Pulmonary artery endothelial cell (primary cell): ENCODE data around the gene ITPK1. TPM values are rescaled to one million over a fixed set of nuclear protein-coding genes. Genes with fewer than 3 reads are reported as not detected.

Experiments used
- DNase-seq: peaks from one replicate; pipeline ENCODE4 v3.0.0-alpha.2; 2011; ENCODE audit warnings: low read depth, low spot score
- total RNA-seq: library from RNA; depleted of rRNA; stranded (reverse); fragments of >200 nt; gene quantifications from 2 replicates; pipeline ENCODE4 v1.2.3, GENCODE V29; 2014

ITPK1 gene
- total RNA-seq, 1 donor from 2014 or later: 28.1 TPM

DNA sequence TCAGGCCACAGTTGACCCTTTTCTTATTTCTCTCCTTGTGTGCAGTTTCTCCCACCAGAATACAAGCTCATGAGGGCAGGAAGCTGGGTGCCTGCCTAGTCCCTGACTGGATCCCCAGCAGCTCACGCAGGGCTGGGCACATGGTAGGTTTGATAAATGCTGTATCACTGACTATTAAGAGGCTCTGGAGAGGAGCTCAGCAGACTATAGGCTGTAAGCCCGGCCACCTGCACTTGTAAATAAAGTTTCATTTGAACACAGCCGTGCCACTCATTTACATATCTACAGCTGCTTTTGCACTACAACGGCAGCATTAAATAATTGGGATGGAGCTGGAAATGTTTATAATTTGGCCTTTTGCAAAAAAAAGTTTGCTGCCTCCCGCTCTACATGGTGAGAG lies 160.8 kb downstream of the ITPK1 start:
- DNase-seq: no peak

DNA sequence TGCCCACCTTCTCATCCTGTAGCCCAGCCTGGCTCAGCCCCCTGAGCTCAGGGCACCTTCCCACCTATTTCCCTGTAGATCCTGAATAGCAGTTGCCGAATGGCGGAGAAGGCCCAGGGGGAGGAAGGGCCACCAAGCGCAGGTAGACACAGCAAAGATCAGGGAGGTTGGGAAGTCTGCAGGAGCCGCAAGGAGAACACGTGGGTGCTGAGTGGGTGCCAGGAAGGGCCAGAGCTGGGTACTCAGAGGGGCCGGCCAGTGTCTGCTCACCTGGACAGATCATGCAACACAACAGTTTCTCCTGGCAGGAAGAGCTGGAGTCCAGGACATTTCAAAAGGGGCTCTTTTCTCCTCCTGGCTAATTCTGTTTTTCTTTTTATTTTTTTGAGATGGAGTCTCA lies 162.2 kb downstream of the ITPK1 start:
- no peak for DNase-seq

DNA sequence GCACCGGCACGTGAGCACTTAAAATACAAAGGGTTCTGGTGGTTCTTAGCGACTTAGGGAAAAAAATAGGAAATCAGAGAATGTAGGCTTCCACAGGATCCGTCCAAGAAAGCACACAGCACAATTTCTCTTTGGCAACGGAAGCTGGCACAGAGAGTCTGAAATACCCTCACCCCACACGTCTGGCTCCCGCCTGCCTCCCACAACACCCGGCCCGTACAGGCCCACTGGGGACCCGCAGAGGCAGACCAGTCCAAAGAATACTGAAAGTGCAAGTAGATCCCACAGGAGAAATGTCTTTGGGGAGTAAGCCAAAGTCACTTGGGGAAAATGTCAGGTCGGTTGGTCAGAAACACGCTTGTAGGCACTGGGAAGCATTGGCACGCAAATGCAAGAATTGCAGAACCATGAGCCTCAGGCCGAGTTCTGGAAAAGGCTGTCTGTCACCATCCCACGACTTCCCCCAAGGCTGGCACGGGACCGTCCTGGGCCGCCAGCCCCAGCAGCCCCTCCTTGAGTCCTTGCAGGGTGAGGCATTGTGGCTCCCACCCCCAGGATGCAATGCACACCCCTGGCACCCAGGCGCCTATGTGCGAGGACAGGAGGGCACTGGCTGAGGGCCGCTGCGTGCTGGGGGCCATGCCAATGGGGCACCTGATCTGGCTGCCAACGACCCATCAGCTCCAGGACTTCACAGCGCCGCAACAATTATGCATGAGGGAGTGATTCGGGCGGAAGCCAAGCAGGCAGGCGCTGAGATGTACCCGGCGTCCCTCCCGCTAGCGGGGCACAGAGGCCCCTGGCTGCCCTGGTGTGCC lies 163.0 kb downstream of the ITPK1 start:
- no peak for DNase-seq

DNA sequence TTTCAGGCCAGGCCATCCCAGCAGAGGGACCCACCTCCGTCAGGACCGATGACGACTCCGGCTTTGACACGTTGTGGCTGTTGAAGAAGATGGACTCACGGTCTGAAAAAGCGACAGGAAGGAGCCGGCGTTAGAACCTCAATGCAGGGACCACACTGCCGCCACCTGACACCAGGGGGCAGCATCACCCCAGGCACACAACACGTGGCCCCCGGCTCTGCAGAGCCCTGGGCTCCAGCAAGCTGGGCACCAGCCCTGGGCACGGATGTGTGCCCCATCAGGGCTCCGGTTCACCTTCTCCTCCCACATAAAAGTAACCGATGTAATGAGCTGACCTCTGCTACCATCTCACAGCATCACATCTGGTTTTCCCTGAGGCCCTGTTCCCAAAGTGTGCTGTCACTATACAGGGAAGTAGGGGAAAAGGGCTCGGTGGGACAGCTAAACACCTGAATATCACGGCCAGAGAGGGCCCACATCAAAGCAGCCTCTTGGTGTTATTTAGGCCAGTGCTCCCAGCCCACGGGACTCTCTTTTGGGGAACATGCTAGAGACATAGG lies 163.7 kb downstream of the ITPK1 start:
- DNase-seq: peak; percentile 19

- no peak for DNase-seq
Measured at GRCh38 chr14:92951261-92951660, 164.5 kb downstream of the ITPK1 start.

DNA sequence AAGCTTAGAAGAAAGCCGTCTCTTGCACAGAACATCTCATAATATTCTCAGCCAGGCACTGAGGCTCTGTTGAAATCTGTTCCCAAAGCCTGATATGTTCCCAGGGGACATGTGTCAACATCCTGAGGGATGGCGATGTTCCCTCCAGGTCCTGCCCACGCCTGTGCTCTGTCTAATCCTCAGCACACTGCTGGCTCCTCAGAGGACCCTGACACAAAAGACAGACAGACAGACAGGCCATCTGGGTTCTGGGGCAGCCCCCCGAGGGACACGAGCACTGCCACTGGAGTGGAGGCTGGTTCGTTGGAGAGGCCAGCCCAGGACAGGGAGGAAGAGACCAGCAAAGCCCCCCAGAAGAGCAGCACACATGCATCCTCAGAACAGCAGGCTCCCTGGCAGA lies 165.0 kb downstream of the ITPK1 start:
- DNase-seq: no peak

GRCh38 chr14:92950193-92950540 lies 165.6 kb downstream of the ITPK1 start:
- DNase-seq: no peak

DNA sequence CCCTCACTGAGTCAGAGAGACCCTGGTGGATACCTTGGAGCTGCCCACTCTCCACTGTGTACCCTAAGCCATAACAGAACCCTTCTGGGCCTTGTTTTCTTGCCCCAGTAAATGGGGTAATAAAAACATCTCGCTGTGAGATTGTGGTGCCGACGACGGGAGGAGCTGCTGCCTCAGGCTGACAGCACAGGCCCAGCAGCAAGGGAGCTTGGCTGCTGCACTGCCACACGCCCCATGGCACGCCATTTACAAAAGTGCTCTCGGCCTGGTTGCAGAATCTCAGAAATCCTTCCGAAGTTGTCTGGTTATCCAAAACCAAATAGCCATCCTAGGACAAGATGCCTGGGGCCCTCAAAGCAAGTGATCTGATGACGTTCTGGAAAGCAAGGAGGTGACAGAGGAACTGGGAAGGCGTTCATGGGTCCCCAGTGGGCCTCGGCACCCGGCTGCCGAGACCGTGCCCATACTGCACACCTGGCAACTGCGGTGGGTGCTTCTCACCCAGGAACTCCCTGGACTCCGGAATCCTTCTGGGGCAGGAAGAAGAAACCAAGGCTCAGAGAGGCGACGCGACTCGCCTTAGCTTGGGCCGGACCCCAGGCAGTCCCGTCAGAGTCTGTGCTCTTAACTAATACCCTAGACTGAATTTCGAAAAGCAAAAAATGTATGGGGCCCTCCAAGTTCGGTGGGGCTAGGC lies 166.1 kb downstream of the ITPK1 start:
- DNase-seq: no peak

- DNase-seq: no peak
Measured at GRCh38 chr14:92948647-92949046, 167.1 kb downstream of the ITPK1 start.

GRCh38 chr14:92946847-92947545 lies 168.7 kb downstream of the ITPK1 start:
- DNase-seq: no peak

GRCh38 chr14:92945959-92946846 lies 169.5 kb downstream of the ITPK1 start:
- DNase-seq: peak; percentile 33

- no peak for DNase-seq
Measured at GRCh38 chr14:92945544-92945943, 170.2 kb downstream of the ITPK1 start.

DNA sequence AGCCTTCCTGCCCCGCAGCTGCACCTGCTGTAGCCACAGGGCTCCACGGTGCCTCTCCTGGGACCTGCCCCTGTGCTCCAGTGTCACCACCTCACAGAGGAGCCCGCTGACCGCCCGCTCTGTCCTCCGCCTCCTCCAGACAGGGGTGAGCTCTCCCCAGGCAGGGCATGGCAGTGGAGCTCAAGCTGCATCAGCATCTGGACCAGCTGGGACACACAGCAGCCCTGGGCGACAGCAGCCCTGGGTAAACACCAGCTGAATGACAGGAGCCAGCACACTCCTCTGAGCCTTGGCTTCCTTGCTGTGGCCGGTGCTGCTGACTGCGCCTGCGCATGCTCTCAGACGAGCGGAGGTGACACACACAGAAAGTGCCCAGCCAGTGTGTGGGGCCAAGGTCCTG lies 170.7 kb downstream of the ITPK1 start:
- no peak for DNase-seq

DNA sequence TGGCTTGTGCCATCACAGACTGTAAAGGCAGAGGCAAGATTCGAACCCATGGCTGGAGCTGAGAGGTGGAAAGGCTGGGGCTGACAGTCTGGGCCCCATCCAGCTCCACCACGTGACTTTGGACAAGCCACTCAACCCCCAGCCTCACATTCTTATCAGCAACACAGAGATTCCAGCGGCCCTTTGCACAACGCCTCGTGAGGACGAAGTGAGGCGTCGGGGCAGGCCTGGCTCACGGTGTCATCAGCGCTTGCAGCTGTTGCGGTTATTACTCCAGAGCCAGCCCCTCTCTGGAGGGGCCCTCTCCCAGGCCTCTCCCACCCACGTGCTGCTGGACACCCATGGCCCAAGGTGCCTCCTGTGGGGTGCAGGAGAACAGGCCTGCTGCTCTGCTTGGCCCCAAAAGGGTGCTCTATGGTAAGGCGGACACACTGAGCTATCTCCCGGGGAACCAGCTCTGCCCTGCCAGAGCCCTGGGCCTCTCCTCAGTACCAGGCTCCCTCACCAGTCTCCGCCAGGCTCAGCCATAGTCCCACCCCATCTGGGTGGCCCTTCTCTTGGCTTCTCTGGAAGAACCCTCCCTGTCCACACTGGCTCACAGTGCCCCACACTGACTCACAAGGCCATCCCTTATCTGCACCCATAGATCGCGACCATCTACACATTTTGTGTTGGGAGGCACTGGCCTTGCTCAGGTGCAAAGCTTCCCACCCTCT lies 171.7 kb downstream of the ITPK1 start:
- DNase-seq: no peak

DNA sequence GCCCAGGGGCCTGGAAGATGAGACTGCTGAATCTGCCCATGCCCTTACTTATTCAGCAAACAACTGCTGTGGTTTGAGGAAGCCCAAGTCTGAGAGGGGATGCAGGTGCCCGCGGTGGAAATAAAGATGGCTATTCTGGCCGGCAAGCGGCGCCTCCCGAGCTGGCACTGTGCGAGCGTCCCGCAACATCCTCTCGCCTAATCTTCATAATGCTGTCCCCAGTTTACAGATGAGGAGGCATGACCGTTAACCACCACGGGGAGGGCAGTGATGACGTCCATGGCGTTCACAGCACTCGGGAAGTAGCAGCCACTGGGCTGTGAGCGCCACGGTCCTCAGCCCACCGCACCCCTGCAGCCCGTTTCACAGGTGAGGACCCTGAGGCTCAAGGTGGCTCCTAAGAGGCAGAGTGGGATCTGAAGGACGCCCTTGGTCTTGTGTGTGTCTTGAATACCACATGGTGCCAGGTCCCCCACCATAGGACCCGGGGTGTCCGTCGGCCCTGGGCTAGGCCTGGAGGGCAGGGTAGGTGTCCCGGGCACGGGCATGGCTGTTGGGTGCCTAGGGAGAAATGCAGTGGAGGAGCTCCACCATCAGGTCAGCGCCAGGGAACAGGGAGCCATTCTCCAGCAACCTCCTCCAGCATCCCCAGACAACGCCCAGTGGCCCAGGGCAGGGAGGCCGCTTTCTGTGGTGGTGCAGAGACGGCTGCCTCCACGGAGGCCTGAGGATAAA lies 172.6 kb downstream of the ITPK1 start:
- DNase-seq: no peak

DNA sequence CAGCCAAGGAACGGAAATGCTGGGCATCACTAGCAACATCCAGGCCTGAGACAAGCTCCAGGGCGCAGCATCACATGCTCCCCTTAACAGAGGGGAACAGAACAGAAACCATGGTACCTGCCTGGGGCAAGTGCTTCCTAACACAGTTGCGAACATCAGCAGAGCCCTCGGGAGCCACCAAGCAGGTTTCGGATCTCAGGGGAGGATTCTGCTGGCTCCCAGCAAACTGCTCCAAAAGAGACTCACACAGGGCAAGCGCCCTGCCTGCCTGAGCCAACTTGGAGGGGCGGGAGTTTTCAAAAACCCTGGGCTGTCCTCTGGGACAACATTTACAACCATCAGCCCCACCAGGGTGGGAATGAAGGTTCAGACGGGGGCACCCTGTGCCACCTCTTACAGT lies 173.1 kb downstream of the ITPK1 start:
- no peak for DNase-seq

GRCh38 chr14:92942136-92942535 lies 173.6 kb downstream of the ITPK1 start:
- no peak for DNase-seq

DNA sequence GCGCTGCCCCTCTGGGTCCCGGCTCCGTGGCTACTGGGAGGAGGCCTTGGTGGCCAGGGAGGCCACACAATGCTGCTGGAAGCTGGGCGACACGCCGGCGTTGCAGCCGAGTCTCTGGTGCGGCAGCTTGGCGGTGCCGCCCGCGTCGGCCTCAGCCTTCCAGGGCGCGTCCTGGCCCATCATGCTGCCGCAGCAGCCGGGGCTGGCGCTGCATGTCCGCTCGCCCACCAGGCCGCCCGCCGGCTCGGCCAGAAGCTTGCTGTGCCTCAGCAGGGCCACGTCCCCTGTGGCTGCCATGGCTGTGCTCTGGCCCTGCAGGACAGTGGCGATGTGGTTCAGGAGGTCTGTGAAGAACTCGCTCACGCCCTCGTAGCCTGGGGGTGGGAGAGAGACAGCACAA lies 174.2 kb downstream of the ITPK1 start:
- DNase-seq: no peak

DNA sequence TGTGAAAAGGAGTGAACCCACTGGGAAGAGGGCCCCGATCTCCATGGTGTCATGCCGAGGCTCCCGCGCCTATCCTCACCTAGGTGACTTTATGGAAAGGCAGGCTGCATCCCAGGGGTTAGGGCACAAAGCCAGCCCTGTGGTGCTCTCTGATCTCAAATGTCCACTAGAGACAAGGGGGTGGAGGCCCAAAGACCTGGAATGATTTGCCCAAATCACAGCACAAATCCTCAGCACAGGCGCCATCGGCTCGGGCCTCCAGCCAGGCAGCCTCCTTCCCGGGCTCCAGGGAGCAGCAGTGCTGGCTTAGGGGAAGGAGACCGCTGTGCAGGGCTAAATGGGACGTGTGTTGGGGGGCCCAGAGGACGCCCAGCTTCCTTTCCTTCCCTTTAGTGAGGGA lies 175.2 kb downstream of the ITPK1 start:
- no peak for DNase-seq

- DNase-seq: no peak
Measured at GRCh38 chr14:92939699-92940098, 176.0 kb downstream of the ITPK1 start.
